Measurements from ENCODE around the gene BAIAP2.

BAIAP2 gene

GRCh38 chr17:81066771-81067315 is 31.9 kb downstream of the BAIAP2 start:
- no peaks in the 10 kb centered on the region for H3K9me3 ChIP-seq
- H3K27me3 ChIP-seq: no peaks in the 10 kb centered on the region
- DNase-seq: peak; percentile 77
- peaks cover 19% of the 10 kb centered on the region for H3K4me1 ChIP-seq
- peaks cover 6% of the 10 kb centered on the region; the same call in 1 of the 2 replicates for H3K36me3 ChIP-seq
- H3K4me3 ChIP-seq (ENCODE audit: low read depth, low read length): no peak overlapping the region
- TF ChIP-seq CTCF (IDR thresholded peaks at IDR 0.05; ENCODE audit: low read depth, low read length): no peak

- H3K4me1 ChIP-seq: peaks cover 19% of the 10 kb centered on the region
- H3K36me3 ChIP-seq: peaks cover 6% of the 10 kb centered on the region; the same call in 1 of the 2 replicates
- H3K9me3 ChIP-seq: no peaks in the 10 kb centered on the region
- no peak overlapping the region for H3K4me3 ChIP-seq (ENCODE audit: low read depth, low read length)
- peak; percentile 76 for DNase-seq
- no peak for TF ChIP-seq CTCF (IDR thresholded peaks at IDR 0.05; ENCODE audit: low read depth, low read length)
- H3K27me3 ChIP-seq: no peaks in the 10 kb centered on the region
Measured at GRCh38 chr17:81067391-81067811, 32.5 kb downstream of the BAIAP2 start.

GRCh38 chr17:81068411-81069134 is 33.6 kb downstream of the BAIAP2 start:
- no peaks in the 10 kb centered on the region for H3K27me3 ChIP-seq
- H3K9me3 ChIP-seq: no peaks in the 10 kb centered on the region
- DNase-seq: no peak
- H3K36me3 ChIP-seq: peaks cover 6% of the 10 kb centered on the region; the same call in 1 of the 2 replicates
- TF ChIP-seq CTCF (IDR thresholded peaks at IDR 0.05; ENCODE audit: low read depth, low read length): no peak
- no peak overlapping the region for H3K4me3 ChIP-seq (ENCODE audit: low read depth, low read length)
- peaks cover 19% of the 10 kb centered on the region for H3K4me1 ChIP-seq

- no peak overlapping the region for H3K4me3 ChIP-seq (ENCODE audit: low read depth, low read length)
- H3K4me1 ChIP-seq: peaks cover 19% of the 10 kb centered on the region
- no peak for DNase-seq
- no peaks in the 10 kb centered on the region for H3K27me3 ChIP-seq
- H3K9me3 ChIP-seq: no peaks in the 10 kb centered on the region
- TF ChIP-seq CTCF (IDR thresholded peaks at IDR 0.05; ENCODE audit: low read depth, low read length): no peak
- peaks cover 4% of the 10 kb centered on the region; the same call in 1 of the 2 replicates for H3K36me3 ChIP-seq
Measured at GRCh38 chr17:81069135-81069645, 34.2 kb downstream of the BAIAP2 start.

GRCh38 chr17:81070541-81071246 is 35.7 kb downstream of the BAIAP2 start:
- H3K4me1 ChIP-seq: peaks cover 29% of the 10 kb centered on the region
- H3K27me3 ChIP-seq: no peaks in the 10 kb centered on the region
- DNase-seq: no peak
- no peaks in the 10 kb centered on the region for H3K9me3 ChIP-seq
- H3K4me3 ChIP-seq (ENCODE audit: low read depth, low read length): no peak overlapping the region
- TF ChIP-seq CTCF (IDR thresholded peaks at IDR 0.05; ENCODE audit: low read depth, low read length): no peak
- H3K36me3 ChIP-seq: peaks cover 4% of the 10 kb centered on the region; the same call in 1 of the 2 replicates
